HG02885 (cell line): ENCODE measurements around the gene ASB13.

ENCODE experiments used
- ATAC-seq: cut with Tn5 transposase; IDR thresholded peaks from one replicate; pipeline ENCODE4 v1.9.1; 2021; ENCODE audit warnings: mild to moderate bottlenecking; ENCODE audit not compliant: unreplicated experiment, poor library complexity

The ASB13 gene, protein sequence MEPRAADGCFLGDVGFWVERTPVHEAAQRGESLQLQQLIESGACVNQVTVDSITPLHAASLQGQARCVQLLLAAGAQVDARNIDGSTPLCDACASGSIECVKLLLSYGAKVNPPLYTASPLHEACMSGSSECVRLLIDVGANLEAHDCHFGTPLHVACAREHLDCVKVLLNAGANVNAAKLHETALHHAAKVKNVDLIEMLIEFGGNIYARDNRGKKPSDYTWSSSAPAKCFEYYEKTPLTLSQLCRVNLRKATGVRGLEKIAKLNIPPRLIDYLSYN

DNA sequence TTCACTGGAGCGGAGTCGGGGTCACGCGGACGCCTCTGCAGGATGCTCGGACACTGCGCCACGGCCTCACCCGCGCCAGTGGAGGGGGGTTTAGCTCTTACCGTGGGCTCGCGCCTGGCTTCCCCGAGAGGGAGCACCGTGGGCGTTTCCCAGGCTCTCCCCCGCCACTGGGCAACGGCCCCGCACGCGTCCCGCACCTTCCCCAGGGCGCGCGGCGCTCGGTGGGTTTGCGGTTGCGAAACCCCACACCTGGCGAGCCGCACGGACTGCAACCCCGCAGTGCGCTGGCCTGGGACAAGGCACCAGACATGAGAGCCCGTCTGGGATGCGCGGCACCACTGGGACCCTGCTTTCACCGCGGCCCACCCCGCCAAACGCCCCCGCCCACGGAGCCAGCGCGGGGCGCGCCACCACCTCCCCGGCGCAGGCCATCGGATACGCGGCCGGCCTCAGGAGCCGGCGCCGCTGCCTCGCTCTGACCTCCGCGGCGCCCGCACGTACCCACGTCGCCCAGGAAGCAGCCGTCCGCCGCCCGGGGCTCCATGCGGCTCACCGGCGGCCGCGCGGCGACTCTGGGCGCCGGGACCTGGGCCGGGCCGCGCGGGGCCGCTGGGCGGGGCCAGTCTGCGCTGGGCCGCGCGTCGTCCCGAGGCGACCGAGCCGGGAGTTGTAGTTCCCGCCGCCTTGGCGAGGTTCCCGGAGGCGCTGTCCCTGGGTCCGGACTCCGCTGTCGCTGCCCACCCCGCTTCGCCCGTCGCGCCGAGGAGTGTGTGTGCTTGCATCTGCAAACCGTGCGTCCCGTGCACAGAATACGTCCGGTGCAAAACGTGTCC lies at the start of gene ASB13:
Gene ASB13 (minus strand): TSS at position 588 of the 833 bp plus-strand sequence. CDS start 44 bp downstream, at position 544.
- peak; percentile 75 for ATAC-seq

DNA sequence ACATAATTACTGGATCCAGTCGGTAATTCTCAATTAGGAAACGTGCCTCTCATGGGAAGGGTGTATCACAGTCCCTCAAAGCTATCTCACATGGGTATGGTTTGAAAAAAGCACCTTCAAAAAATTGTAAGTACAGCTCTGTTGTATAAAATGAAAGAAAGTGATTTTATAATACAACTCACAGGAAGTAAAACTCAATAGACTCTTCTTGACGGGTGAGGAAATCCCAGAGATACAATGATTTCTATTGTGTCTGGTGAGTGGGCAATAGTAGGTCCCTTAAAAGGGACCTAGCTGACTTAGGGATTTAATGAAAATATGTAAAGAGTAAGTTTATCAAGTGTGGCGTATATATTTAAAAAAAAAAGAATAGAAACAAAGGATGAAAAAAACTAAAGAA lies 45.2 kb upstream of the ASB13 start:
- ATAC-seq, result no peak

DNA sequence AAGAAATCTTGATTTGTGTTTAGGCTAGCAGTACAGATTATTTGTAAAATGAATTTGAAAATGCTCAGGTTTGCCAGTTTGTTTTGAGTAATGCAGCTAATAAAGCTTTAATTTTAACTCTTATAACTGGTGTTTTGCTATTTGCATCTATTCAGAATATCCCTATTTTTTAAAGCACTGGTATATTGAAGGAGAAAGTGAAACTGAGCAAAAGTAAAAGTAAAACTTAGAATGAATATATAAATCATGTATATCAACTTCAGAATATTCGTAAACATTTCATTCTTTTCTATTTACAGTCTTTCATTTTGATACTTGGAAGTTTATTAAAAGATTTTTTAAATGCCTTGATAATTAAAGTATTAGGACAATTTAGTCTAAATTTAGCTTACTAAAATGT lies 44.5 kb upstream of the ASB13 start:
- no peak for ATAC-seq

DNA sequence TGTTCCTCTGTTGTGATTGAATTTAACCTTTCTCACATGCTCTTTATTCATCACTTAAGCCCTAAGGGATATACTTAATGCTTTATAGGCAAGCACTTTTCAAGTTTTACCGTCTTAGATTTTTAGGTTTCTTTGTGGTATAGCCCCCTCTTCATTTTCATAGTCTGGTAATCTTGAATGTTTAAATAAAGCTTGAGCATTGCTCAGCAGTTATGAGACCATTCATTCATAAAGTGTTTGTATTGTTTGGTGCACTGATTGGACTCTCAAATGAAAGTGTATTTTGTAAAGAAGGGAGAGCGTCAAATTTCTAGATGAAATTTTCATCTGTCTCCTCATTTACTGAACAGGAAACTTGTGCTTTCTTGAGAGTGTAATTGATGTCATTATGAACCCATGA lies 43.5 kb upstream of the ASB13 start:
- no peak for ATAC-seq

DNA sequence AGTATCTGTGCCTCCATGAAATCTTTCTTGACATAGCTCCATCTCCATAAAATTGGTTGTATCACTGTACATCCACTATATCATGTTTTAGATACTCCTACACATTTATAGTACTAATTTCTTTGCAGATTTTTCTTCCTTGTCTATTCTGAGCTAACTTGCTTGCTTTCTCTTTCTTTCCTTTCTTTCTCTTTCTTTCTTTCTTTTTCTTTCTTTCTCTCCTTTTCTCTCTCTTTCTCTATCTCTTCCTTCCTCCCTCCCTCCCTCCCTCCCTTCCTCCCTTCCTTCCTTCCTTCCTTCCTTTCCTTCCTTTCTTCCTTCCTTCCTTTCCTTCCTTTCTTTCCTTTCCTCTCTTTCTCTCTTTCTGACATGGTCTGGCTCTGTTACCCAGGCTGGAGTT lies 42.0 kb upstream of the ASB13 start:
- no peak for ATAC-seq

DNA sequence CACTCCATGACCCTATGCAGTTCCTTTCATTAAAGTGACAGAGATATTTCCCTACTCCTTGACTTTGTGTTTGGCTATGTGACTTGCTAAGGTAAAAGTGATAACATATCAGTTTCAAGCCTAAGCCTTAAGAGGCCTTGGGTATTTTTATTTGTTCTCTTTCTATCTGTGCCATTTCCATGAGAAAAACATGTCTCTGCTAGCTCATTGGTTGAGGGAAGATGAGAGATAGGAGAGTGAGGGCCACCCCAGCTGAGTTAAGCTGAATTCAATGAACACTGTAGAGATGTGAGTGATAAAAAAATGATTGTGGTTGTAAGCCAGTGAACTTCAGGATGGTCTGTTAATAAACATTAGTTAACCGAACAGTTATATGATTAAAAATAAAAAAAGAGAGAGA lies 31.7 kb upstream of the ASB13 start:
- ATAC-seq, result no peak

DNA sequence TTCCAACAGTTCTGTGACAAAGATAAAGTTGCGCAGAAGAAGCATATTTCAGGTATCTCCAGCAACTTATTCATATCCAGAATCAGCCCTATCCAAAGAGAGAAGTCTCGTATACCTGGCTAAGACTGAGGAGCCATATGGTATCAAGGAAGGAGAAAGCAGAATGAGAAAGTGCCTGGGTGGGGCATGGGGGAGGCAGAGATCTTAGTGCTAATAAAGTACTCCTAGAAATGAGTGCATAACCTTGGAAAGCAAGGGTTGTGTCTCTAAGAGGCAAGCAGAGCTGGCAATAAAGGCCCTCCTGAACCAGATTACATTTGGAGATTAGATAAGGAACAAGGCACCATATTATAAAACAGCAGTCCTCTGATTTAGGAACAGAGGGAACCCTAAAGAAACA lies 30.9 kb upstream of the ASB13 start:
- ATAC-seq, result no peak

DNA sequence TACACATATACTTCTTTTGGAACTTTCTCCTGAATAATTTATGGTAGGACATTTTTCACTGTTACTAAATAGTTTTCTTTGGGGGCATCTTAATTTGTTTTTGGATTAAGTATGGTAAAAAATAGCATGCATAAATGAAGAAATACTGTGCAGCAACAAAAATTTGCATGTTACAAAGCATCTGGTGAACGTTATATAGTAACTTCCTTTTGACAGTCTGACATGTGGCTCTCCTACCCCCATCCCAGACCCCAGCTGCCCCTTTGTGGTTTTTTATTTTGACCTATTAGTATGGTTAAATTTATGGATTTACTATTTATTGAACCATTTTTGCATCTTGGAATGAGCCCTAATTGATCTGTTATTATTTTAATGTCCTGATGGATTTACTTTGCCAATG lies 28.2 kb upstream of the ASB13 start:
- ATAC-seq, result no peak

DNA sequence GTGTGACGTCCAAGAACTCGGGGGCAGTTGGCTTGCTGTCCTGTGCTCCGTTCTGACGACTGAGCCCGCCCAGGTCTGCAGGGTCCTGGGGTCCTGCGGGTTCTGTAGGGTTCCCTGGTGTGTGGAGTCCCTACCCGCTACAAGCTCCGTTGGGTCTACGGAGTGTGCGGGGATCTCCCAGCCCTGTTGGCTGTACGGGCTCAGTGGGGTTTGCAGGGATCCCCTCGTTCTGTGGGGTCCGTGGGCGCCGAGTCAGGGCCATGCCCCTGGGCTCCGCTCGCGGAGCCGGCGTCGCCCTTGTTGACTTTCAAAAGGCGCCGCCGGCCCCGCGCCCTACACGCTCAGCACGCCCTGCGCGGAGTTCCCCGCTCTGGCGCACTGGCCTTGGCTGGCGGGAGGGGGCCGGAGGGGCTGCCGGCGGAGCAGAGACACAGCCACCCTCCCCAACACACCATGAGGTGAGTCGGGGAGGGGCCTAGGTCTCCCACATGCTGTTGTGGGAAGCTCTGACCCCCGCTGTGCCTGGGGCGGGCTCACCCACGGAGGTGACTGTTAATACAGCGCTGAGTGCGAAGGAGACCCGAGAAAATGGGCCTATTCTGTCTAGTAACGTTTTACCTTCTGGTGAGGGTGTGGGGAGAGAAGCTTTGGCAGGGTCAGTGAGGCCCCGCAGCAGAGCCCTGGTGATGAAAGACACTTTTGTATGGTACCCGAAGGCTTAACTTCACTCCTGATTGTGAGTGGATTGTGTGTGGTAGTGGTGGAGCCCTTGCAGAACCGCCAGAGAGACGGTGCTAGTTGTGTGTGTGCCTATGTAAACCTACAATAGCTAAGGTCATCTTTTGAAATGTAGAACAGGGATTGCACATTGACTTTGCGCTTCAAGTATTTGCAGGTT lies 26.3 kb upstream of the ASB13 start:
- ATAC-seq, result peak; percentile 72

DNA sequence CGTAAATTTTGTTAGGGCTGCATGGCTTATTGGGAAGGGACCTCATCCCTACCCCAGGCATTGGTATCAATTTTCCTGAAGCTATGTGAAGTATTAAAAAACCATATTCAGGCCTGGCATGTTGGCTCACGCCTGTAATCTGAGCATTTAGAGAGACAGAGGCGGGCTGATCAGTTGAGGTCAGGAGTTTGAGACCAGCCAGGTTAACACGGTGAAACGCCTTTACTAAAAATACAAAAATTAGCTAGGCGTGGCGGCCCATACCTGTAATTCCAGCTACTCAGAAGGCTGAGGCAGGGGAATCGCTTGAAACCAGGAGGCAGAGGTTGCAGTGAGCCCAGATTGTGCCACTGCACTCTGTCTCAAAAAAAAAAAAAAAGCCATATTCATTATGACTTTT lies 25.4 kb upstream of the ASB13 start:
- ATAC-seq, result no peak

DNA sequence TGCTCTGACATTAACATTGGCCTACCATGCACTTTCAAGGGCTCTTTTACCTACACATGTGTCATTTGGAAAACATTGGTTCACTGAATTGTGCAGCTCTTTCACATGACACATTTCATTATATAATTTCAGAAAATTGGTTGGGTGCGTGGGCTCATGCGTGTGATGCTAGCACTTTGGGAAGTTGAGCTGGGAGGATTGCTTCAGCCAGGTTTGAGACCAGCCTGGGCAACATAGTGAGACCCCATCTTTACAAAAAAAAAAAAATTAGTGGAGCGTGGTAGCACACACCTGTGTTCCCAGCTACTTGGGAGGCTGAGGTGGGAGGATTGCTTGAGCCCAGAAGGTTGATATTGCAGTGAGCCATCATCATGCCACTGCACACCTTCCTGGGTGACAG lies 22.2 kb upstream of the ASB13 start:
- ATAC-seq, result no peak

DNA sequence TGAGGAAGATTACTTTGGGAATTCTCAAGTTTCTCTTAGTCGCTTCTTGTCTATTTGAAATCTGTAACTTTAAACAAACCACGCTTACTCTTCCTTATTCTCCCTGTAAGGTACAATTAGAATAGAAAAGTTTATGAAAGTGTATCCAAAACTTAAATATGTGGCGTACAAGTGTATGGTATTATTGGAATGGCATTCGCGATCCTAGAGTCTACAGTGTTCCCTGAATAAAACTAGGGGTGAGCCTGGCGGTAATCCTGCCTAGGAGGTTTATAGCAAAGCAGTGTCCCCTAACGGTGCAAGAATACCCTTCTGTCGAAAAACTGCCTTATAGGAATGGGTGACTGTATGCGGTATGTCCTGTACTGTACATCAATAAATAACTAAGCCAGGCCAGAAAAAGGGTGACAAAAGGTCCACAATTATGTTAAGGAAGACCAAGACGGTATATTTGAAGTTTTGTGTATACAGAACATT lies 19.4 kb upstream of the ASB13 start:
- ATAC-seq, result no peak

DNA sequence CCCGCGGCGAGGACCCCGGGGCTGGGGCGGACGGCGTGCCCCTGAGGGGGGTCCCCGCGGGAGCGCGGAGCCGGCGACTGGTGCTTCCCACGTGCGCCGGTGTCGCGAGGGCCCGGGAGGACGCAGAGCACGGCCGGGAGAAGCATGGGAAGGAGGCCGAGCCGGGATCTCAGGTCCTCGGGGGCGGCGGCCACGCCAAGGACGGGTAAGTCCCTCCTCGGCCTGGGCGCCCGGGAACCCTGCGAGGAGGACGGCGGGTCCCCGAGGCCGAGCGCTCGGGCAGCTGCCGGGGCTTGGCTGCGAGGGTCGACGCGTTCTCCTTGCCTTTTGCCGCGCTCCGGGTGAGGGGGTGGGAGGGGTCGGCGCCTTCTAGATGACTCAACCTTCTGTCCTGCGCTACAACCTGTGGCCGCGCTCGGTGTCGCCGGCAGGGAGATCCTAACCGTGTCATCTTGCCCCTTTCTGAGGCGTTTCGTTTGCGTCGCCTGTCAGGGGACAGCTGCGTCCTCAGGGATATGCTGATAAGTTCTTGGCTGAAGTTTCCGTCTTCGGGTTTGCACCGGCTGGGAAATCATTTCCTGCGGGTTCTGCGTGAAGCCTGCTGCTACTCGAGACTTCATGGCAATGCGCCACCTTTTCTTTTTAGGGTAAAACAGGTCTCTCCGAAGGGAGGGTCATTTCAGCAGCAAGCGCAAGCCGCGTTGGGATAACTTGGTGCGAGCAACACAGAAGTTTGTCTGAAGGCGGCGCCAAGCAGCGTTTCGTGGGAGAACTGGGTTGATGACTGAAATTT lies 18.8 kb upstream of the ASB13 start:
- ATAC-seq, result peak; percentile 43

DNA sequence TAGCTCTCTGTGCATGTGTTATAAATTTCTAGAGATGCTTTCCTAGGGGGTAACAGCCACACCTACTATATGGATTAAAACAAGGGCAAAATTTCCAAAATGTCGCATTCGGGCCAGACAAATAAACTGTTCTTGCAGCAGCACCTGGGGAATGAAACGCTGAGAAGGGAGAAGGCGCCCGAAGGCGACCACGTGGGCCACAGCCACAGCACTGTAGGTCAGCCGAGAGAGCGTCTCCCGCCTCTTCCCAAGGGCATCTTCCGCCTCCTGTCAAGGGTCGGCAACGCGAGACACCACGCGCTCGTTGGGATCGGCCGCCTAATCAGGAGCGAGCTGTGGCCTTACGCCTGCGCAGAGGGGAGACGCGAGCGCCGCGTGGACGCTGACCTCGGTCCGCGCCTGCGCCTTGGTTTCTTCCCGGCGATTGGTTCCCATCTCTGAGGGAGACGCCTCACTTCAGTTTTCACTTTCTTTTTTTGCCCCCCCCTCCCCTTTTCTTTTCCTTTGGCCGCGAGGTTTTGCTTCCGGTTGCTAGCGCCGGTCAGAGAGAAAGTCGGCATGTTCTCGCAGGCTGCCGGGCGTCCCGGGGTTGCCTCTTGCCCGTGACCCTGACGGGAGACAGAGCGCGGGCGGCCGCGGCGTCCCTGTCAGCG lies 18.0 kb upstream of the ASB13 start, which contains the start of gene TASOR2:
Gene TASOR2 (plus strand): TSS at position 521 of the 653 bp plus-strand sequence. CDS start 35,805 bp downstream, outside the sequence.
- ATAC-seq, result peak; percentile 78

DNA sequence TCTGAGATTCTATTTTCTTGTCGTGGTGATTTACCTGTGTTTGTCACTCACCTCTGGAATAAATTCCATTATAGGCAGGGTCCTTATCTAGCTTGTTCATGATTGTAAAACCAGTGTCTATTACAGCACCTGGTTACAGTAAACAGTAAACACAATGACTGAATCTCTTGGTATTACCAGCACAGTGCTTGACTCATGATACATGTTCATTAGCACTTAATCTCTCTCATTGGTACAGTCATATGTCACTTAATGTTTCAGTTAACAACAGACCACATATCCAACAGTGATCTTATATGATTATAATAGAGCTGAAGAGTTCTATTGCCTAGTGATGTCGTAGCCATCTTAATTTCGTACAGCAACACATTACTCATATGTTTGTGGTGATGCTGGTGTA lies 16.7 kb upstream of the ASB13 start:
- no peak for ATAC-seq

DNA sequence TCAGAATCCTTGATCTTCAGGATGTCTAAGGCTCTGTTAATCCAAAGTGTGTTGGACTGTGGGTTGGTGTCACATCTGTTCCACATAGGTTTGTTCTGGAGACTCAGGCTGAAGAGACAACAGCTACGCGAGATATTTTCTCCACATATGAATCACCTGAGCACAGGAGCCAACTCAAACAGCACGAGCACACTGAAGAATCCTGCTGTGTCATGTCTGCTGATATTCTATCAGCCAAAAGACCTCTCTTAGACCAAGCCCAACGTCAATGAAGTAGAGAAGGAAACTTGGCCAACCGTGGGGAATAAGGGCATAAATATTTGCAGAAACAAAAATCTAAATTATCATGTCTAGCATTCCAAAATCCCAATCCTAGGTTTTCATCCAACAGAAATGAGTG lies 15.5 kb upstream of the ASB13 start:
- no peak for ATAC-seq

DNA sequence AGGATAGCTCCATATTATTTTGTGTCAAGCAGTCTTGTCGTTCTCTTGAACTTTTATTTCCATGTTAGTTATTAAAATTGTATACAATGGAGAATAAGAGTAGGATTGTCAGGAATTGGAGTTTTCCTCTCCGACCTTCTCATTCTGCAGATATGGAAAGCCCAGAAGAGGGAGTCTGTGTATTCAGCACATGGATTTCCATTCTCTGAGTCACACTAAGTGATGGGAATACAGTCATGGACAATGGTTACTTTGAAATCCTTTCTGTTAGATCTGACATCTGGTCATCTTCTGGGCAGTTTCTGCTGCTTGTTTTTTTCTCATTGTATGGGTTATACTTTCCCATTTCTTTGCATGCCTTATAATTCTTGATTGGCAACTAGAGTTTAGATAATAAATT lies 13.2 kb upstream of the ASB13 start:
- ATAC-seq, result no peak

DNA sequence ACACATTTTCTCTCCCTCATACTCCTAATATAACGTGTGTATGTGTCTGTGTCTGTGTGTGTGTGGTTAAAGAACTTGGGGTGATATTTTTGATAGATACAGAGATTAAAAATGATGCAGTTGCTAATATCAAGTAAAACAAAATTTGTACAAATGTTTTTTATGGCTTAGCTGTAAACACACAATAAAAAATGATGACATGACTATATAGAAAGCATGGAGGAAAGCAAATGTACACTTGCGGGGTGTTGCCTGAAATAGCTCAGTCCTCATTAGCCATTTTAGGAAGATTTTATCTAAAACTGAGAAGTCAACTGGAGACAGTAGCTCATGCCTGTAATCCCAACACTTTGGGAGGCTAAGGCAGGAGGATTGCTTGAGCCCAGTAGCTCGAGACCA lies 12.6 kb upstream of the ASB13 start:
- no peak for ATAC-seq

DNA sequence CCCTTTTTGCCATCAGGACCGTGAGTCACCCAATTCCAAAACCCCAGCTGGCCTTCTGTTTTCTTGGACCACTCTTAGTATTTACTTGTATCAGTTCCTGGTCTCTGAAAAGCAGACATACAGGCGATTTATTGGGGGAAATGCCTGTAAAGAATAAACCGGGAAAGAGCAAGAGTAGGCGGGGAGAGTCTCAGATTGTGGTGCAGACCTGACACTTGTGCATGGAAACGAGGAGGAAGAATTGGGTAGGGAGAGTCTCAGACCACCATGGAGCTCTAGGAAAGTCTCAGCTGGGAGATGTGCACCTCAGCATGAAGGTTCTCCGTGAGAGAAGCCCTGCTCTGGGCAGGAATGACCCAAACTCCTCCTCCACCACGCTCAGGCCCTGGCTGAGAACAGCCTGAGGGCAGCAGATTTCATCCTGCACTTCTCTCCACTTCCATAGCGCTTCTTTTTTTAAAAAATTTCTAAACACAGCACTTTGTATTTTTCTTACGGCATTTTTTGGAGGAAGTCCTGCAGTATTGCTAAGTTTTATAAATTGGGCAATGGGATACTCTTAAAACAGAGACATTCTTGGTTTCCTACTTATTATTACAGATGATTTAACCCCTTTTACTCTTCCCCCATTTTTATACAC lies 12.1 kb upstream of the ASB13 start:
- ATAC-seq, result no peak
